ENCODE results near the gene CALML5.

Gene CALML5

GRCh38 chr10:5534880-5535856 lies 35.8 kb upstream of the CALML5 start:
- Histone ChIP-seq H3K27ac (peak overlapping the region in 10 of 21 experiments; percentile 6 to 78 (median 50)), H3K4me3 (no peak overlapping the region)

DNA sequence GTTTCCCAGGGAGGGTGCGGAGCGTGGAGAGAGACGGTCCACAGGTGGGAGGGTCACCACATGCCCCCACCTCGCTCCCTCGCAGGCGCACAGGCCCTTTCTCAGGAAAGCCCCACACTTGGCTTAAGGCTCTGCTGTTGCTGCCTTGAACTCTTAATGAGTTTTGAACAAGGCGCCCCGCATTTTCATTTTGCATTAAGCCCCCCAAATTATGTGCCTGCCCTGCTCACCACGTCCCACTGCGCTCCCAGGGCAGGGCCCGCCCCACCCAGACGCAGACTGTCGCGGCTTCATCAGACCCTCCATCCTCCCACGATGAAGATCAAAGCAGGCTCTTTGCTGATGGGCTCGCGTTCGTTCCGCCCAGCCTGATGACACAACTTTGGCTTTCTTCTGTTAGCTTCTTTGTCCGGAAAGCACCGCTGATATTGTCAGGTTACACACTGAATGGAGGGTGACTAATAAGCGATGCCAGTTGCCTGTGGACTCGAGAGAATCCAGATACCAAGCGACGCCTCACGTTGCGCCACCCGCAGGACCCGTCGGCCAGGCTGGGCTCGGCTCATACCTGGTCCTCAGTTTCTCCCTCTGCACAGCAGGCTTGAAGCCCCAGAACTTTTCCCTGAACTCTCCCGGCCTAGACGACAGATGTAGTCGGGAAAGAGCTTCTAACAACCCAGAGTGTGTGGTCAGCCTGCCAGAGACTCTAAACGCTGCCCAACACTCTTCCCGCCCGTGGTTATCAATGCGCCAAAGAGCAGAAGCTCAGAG lies 34.9 kb upstream of the CALML5 start:
- Histone ChIP-seq H3K4me3 (no peak overlapping the region), H3K27ac (peak overlapping the region in 13 of 21 experiments; percentile 6 to 78 (median 43))

GRCh38 chr10:5533098-5533731 lies 33.8 kb upstream of the CALML5 start:
- H3K4me3 ChIP-seq = no peak overlapping the region
- H3K27ac ChIP-seq = peak overlapping the region in 8 of 21 experiments; percentile 10 to 78 (median 37)

GRCh38 chr10:5532618-5533097 lies 33.3 kb upstream of the CALML5 start:
- no peak overlapping the region for H3K4me3 ChIP-seq
- H3K27ac ChIP-seq = peak overlapping the region in 8 of 21 experiments; percentile 10 to 78 (median 37)

GRCh38 chr10:5532307-5532605 lies 32.9 kb upstream of the CALML5 start:
- Histone ChIP-seq H3K4me3 (no peak overlapping the region), H3K27ac (peak overlapping the region in 6 of 21 experiments; percentile 16 to 78 (median 39))

- peak overlapping the region in 11 of 21 experiments; percentile 0 to 86 (median 35) for H3K27ac ChIP-seq
- H3K4me3 ChIP-seq = no peak overlapping the region
Observed at GRCh38 chr10:5531558-5532306, 32.4 kb upstream of the CALML5 start.

GRCh38 chr10:5530846-5531557 lies 31.6 kb upstream of the CALML5 start:
- H3K4me3 ChIP-seq = no peak overlapping the region
- peak overlapping the region in 6 of 21 experiments; percentile 4 to 86 (median 40) for H3K27ac ChIP-seq

- peak overlapping the region in 6 of 21 experiments; percentile 4 to 86 (median 36) for H3K27ac ChIP-seq
- H3K4me3 ChIP-seq = no peak overlapping the region
Observed at GRCh38 chr10:5530412-5530806, 31.0 kb upstream of the CALML5 start.

GRCh38 chr10:5529702-5530411 lies 30.5 kb upstream of the CALML5 start:
- Histone ChIP-seq H3K4me3 (no peak overlapping the region), H3K27ac (peak overlapping the region in 8 of 21 experiments; percentile 4 to 86 (median 33))

DNA sequence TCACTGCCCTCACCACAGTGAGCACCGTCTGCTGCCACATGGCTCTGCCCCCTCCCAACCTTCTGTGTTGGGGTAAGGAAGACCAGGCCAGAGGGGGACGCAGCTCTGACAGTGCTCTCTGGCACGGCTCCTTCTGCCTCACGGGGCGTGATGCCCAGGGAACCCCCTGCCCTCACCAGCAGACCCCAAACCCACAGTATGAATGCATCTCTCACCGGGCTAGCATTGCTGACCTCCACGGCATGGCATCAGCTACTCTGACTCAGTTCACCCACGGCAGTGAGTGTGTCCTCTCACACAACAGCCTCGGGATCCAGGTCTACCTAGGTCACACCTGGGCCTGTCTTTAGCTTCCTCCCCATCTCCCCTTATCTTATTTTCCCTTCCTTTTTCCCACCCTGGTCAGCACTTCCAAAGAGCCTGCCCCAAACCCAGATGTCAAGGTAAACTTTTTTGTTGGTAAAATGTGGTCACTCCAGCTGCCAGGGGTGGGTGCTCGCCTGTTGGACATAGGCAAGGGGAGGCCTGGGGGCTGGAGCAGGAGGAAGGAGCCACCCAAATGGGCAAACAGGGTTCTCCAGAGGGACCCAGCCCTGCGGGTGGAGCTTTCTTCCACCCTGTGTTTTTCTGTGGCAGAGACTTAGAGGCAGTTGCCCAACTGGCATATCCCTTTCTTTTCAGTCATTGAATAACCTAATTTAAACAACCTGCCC lies 29.8 kb upstream of the CALML5 start:
- H3K4me3 ChIP-seq = no peak overlapping the region
- H3K27ac ChIP-seq = peak overlapping the region in 4 of 21 experiments; percentile 5 to 86 (median 22)

DNA sequence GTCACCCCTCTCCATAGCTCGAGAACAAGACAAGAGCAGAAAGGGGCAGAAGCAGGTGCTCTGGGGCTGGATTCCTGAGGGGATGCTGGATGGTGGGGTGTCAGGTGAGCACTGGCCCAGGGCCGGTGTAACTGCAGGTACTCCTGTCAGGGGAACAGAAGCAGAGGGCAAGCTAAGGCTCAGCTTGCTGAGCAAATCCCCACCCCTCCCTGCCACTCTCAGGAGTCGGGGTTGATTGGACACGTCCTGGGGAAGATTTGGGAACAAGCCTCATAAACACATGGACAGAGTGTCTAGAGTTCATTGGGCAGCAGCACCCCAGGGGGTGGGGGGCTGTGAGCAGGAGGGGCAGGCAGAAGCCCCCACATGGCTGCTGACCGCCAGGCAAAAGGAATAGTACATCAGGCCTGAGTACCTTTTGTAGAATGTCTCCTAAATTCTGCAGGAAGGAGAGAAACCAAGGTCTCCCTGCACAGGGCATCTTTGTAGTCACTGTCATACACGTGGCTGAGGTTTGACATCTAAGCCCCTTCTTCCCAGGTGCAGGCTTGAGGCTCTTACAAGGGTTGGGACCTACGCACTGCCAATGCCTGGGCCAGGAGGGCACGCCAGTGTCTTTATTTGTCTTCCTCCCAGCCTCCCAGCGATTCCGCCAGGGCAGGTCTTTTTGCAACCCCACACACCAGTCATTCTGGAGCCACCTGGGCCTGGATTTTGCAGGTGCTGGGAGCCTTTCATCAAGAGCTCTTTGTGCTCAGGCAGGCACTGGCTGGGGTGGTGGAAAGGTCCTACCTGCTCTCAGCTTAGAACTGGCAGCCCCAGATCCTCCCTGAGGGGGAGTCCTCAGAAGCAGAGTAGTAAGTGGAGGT lies 28.2 kb upstream of the CALML5 start:
- Histone ChIP-seq H3K27ac (peak overlapping the region in 16 of 21 experiments; percentile 6 to 91 (median 72)), H3K4me3 (peak overlapping the region in 2 of 7 experiments; percentile 37 to 52)

DNA sequence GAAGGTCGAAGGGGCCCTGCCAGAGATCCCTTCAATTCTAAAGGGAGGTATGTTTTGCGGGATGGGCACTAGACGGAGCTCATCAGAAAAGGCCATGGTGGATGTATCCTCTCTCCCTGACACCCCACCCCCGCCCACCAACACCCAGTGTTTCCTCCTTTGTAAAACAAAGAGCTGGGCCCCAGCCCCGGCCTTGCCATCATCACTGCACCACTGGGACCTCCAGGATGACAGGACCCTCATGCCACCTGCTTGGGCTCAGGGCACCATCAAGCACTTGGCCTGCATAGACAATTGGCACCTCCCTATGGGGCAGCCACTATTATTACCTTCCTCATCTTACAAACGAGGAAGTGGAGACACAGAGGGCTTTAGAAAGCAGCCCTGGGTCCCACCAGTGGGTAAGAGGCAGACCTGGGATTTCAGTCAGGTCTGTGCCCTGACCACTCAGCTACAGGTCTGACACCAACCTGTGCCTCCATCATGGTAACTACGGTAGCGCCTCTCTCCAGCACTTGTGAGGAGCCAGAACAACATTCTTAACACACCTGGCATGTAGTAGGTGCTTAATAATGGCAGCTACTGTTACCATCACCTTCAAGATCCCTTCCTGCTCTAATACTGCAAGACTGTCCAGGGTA lies 27.4 kb upstream of the CALML5 start:
- peak overlapping the region in 16 of 21 experiments; percentile 6 to 91 (median 72) for H3K27ac ChIP-seq
- peak overlapping the region in 6 of 7 experiments; percentile 32 to 52 (median 35) for H3K4me3 ChIP-seq

DNA sequence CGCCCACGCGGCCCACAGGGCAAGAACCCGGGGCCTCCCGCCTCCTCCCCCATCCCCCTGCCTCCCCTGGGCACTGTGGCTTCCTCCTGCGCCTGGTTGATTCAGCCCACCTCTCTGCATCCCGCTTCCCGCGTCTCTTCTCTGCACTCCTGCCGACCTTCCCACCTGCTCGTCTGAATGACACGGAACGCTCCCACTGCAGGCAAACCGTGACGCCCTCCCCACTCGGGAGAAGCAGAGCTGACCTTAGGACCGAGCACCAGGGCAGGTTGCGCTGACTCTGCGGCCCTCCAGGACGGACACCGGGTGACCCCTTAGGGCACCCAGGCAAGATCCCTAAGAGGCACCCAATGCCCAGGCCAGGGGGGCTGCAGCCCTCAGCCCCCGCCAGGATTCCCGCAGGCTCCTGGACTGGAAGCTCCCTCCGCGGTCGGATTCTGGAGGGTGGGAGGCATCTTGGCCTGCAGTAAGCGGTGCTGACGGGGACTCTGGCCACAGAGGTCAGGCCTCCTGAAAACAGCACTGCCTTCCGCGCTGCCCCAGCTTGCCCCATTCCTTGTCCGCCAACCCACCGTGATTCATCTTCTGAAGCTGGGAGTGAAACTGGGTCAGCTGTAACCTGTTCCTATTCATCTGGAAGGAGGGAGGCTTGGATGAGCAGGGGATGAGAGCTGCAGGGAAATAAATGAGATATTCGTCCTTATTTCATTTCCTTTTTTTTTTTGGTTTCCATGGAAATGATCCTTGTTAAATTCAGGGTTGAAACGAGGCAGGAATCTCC lies 26.4 kb upstream of the CALML5 start:
- Histone ChIP-seq H3K4me3 (peak overlapping the region; percentile 32 to 53 (median 35)), H3K27ac (peak overlapping the region; percentile 49 to 91 (median 80))

- H3K4me3 ChIP-seq = peak within 1 kb of the TSS; percentile 32 to 53 (median 35)
- peak within 1 kb of the TSS; percentile 49 to 91 (median 80) for H3K27ac ChIP-seq
Observed at GRCh38 chr10:5524641-5525560, 25.5 kb upstream of the CALML5 start, which contains the start of gene CALML3. Gene CALML3 (plus strand): TSS chr10:5524961. CDS start chr10:5525086, 125 bp downstream.

Data from skin epidermis (tissue), 12 donors.